Stimulated activated CD4-positive, alpha-beta T cell treated with anti-CD3 and anti-CD28 coated beads, Interleukin-4, amount 100 ng/mL, for 1 hour (primary cell): ENCODE data around the gene PRMT9.

Experiments used
- DNase-seq: peaks from one replicate; pipeline ENCODE4 v3.0.0-alpha.2; 2020

Gene PRMT9

DNA sequence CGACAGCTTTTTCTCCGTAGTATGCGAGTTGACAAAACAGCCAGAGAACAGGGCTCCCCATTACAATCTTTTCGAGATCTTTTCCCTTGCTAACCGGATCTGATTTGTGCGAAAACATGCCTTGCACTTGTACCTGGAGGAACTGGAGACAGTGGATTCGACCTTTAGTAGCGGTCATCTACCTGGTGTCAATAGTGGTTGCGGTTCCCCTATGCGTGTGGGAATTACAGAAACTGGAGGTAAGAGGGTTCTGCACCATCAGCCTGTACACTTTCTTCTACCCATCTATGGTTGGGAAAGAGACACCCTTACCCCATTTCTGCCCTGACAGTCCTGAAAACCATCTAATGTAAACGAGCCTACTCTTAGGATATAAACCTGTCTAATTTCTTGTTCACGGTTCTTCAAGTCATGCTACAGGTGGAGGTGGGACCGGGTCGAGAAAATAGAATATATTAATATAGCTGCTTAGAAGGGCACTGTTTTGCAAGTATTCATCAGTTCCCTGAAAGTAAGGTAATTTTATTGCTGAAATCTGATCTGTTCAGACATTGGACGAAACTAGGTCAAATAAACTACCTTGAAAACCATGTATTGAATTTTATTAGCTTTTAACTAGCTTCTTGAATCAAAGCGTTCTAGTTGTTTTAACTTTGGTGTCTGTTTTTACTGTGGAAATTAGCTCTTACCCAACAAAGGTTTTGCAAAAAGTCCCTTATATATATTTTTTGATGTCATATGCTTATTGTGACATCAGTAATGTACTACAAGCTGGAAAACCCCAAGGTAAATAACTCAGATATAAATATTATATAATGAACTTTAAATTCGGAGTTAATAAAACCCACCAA is 65.9 kb downstream of the PRMT9 start:
- DNase-seq: no peak

DNA sequence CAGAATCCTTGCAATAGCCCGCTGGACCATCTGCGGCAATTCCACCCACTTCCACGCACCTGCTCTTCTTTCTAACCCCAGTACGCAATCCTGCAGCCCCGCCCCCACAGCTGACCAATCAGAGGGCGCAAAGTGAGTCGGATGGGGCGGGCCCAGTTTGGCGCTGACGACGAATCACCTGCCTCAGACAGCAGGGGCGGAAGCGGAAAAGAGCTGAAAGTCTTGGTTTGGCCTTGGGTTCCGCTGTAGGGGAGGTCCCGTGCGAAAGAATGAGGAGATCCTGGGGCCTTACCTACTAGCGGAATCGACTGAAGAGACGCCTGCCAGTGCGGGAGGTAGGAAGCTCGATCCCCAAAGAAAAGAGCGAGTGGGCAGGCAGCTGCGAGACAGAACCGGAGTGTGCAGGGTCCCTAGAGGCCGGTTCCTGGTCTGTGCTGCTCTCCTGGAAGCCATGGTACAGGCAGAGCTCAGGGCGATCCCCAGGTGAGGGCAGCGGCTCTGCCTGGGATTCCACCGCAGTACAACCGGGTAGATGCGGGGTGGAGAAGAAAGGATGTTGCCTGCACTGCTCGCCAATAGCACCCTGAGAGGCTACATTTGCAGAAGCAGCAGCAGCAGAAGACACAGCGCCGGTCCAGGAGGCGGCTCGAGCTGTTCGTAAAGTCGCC is 66.7 kb downstream of the PRMT9 start, which contains the start of gene TMEM184C:
Gene TMEM184C (plus strand): TSS at position 225 of the 668 bp plus-strand sequence. CDS start 560 bp downstream, outside the sequence.
- peak; percentile 99 for DNase-seq

DNA sequence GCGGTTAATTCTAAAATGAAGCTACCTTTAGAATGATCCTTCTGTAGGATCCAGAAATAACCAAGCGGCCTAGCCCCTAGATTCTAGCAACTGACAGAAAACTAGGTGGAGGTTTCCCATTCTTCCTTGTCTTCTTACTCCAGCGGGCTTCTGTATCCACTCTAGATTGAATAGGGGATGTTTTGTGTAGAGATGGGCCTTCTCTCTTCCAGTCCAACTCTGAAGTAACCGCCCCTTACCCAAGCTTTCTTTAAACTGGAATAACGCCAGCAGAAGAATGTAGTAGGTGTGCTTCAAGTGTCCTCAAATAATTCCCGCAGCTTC is 67.2 kb downstream of the PRMT9 start:
- DNase-seq: no peak

DNA sequence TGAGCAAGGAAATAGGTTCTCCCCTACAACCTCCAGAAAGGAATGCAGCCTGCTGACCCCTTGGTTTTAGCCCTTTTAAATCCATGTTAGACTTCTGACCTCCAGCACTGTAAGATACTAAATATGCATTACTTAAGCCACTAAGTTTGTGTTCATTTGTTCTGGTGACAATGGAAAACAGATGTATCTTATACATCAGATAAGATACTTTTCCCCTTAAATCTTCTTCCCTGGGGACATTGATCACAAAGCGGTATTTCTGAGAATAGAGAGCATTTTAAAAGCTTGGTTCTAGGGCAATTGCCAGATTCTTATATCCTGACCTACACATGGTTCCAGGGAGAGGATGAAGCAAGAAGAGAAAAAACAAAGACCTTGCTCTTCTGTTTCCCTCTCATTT is 73.3 kb downstream of the PRMT9 start:
- DNase-seq: no peak

DNA sequence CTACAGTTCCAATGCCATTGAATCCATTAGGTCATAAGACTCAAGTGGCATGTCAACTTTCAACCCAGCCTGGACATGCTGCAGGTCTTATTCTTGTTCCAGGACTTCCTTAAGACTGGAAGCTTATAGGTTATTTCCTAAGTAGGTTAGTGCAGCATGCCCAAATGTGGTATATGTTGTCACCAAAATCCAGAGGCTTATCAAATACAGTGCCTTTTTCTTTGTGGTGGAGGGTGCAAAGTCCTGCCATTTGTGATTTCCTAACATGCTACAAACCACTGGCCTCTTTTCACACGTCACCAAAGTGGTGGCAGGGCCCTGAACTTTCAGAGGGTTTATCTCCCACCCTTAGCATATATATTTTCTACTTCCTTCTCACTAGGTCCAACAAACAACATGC is 76.5 kb downstream of the PRMT9 start:
- no peak for DNase-seq

DNA sequence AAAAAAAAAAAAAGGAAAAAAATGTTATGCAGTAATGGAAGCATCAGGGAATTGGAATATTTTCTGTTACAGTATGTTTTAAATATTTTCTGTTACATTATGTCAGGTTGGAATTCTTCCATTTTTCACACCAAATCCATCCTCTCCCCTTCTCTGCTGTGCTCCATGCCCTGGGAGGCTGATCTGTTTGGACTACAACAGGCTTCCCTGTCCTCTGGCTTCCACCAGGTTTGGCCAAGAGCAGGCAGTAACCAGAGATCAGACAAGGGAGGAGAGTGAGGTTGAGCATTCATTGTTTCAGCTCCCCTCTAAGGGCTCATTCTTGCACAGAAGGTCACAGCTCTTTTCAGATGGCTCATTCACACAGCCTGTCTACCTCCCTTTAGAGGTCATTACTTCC is 78.5 kb downstream of the PRMT9 start:
- DNase-seq: no peak

DNA sequence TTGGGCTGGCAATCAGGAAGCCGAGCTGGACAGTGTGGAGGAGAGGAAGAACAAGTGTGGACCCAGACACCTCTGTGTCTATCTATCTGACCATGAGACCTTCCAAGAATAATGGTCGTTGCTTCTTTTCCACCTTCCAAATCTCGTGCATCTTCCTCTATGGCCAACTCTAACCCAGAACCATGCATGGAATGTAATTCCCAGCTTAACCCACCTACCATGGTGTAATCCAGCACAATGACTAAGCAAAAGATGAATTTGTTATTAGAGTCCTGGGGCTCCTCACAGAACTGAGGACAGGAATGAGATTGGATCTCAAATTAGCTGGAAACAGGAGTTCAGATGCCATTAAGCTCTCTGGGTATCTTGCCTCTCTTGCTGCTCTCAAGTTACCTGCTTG is 84.2 kb downstream of the PRMT9 start:
- no peak for DNase-seq

DNA sequence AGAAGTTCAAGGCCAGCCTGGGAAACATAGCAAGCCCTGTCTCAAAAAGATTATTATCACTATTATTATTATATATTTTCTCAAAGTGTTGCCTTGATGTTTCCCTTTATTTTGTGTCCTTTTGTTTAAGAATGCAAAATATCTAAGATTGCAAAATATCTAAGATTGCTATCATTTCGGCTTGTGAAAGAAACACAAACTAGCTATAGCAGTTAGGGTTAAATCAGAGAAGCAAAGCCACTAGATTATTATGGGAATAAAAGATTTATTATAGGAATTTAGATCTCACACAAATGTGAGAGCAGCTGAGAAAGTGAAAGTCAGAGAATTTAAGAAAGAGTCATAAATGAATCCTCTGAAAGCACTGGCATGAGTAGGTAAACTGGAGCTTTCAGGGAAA is 84.8 kb downstream of the PRMT9 start:
- DNase-seq: no peak

DNA sequence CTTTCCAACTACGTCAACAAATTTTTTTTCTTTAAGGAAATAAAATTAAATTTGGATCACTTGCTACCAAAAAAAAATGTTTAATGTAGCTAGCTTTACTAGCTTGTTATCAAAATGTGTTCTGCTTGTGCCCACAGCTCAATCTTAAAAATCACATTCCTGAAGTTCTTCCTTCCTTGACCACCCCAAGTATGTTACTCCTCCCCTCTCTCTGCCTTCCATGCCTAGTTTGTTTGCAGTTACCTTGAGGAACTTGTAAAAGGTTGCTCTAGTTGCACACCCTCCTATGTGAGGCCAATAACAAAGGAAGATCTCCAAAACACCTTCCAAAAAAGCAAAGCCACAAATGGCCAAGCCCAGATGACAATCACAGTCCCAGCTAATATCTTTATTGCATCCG is 86.4 kb downstream of the PRMT9 start:
- no peak for DNase-seq

DNA sequence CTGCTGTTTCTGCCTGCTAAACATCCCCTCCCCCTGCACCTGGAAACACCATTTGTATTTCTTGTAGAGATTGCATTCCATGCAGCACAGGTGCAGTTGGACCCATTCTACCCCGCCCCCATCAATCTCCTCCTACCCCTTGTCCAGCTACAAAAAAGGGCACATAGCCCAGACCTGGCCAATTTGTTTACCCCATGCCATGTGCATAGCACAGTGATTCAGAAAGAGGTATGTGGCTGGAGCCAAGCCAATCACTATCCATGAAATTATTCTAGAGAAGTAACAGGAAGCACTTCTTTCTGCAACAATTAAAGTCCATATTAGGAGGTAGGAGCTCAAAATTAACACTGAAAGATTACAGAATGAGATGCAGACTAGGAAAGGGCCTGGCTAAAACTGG is 87.0 kb downstream of the PRMT9 start:
- DNase-seq: no peak

DNA sequence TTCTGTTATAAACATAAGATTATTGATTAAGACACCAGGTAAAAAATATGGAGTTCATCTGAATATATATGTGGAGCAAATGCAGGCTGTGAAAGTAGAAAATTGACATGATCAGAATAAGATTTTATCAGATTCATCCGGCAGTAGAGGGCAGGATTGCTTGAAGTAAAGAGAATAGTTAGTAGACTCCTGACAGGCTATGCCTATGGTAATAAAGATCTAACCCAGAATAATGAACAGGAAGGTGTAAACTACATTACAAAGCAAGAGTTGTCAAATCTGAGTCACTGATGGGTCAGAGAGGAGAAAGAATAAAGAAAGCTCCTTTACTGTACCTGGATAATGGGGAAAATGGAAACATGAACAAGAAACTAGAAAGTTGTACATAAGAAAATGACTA is 87.6 kb downstream of the PRMT9 start:
- no peak for DNase-seq

DNA sequence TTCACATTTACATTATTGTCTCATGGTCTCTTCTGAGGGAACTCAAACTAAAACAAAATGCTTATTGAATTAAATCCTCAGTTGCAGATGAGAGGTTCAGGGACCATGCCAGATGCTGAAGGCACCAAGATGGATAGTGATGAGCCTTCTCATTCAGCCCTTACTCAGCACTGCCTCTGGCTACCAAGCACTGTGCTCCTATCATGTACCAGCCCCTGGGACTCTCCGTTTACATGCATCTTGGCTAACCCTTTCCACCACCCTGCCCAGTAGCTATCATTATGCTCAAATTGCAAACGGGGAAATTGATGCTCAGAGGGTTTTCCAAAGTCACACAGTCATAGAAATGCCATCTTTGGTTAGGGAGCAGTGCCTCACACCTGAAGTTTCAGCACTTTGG is 89.4 kb downstream of the PRMT9 start:
- DNase-seq: no peak

DNA sequence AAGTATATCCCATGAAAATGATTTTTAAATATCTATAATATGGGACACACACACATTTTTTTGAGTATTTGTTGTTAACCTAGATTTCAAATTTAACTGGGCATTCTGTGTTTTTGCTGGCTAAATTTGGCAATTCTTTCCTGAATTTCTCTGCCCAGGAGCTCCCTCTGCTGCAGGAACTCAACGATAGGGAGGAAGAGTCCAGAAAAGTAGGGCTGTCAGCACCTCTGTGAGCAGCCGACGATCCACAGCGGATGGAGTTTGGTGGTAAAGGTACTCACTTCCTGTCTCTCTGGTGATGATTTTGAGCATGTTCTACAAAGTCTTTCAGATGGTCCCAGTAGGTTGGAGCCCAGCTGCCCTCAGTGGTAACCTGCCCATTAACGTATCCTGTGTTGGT is 89.9 kb downstream of the PRMT9 start:
- DNase-seq: no peak

DNA sequence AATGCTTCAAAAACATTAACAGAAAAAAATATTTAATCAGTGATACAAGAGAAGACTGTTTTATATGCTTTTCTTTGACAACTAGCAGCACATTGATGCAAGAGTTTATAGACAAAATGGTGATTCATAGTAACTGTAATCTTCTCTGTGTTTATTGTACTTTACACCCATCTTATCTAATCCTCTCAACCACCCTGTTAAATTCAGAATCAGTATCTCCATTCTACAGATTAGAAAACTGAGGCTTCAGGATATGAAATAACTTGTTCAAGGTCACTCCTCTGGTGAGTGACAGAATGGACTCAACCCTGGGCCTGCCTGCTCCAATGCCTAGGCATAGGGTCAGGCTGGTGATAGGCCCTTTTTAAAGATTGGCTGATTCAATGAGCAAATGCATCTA is 92.9 kb downstream of the PRMT9 start:
- DNase-seq: no peak

DNA sequence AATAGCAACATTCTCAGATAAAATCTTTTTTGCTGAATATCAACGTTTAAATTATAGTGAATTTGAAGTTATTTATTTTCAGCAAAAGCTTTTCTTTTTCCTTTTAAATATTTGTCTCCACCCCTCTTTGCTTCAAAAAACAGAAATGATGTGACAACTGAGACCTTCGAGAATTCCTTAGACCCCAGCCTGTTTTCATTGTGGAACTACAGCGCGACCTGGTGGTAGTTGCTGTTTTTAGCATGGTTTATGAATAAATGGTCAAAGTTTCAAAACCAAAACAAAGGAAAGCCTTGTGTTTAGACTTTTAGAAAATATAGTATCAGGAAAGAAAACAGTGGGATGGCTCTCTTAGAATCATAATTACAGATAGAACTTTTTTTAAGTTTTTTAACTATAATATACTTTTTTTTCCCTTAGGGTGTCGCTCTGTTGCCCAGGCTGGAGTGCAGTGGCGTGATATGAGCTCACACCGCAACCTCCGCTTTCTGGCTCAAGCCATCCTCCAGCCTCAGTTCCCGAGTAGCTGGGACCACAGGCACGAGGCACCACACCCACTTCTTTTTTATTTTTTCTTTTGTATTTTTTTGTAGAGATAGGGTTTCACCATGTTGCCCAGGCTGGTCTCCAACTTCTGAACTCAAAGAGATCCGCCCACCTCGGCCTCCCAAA is 93.6 kb downstream of the PRMT9 start:
- peak; percentile 32 for DNase-seq

DNA sequence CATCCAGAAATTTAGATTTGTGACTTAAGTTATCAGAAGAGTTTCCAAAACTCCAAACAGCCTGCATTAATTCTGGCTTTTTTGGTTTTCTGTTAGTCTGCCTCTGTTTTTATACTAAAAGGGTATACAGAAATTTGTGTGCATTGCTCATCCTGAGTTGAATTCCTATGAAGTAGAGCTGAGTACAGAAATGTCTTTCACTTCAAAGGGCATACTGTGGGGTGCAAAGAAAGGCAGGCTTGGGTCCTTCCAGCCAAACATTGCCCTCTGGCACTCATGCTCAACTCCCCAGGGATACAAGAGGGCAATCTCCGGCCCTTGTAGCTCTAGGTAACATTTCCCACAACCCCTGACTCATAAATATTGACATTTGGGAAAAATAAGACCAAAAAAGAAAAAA is 94.4 kb downstream of the PRMT9 start:
- DNase-seq: no peak
